Liver (tissue), 9 donors: Measurements from ENCODE around the gene SLC51B. TPM values are rescaled to one million over a fixed set of nuclear protein-coding genes. Genes with fewer than 3 reads are reported as not detected.

ENCODE experiments used
- DNase-seq: peaks from one replicate; pipeline ENCODE4 v3.0.0-alpha.2; 2017; ENCODE audit warnings: low spot score
- H3K27ac ChIP-seq, 2 donors: one replicate each; pipeline ENCODE4 v1.7.0; 2013; ENCODE audit warnings: inconsistent platforms in 2 of 2, low read length in 2 of 2, control low read depth in 1 of 2, low read depth in 1 of 2, mild to moderate bottlenecking in 1 of 2
- H3K27me3 ChIP-seq, 4 donors: one replicate each; pipeline versions ENCODE4 v1.6.1 to v1.7.0; 2013; ENCODE audit warnings: low read length in 3 of 4, inconsistent platforms in 1 of 4, mild to moderate bottlenecking in 1 of 4, moderate library complexity in 1 of 4; ENCODE audit not compliant: control insufficient read depth in 4 of 4, insufficient read depth in 4 of 4
- H3K36me3 ChIP-seq, 4 donors: one replicate each; pipeline versions ENCODE4 v1.6.1 to v1.7.0; 2013; ENCODE audit warnings: low read length in 3 of 4, mild to moderate bottlenecking in 3 of 4, low read depth in 1 of 4, moderate library complexity in 1 of 4; ENCODE audit not compliant: control insufficient read depth in 4 of 4, insufficient read depth in 3 of 4
- H3K4me1 ChIP-seq, 4 donors: one replicate each; pipeline versions ENCODE4 v1.6.1 to v1.7.0; 2013; ENCODE audit warnings: low read length in 3 of 4, mild to moderate bottlenecking in 3 of 4, moderate library complexity in 1 of 4; ENCODE audit not compliant: control insufficient read depth in 4 of 4, insufficient read depth in 4 of 4
- H3K4me3 ChIP-seq, 3 donors: one replicate each; pipeline versions ENCODE4 v1.6.1 to v1.7.0; 2013; ENCODE audit warnings: low read length in 3 of 3, control low read depth in 1 of 3, low read depth in 1 of 3, mild to moderate bottlenecking in 1 of 3
- H3K9ac ChIP-seq, 2 donors: one replicate each; pipeline ENCODE4 v1.7.0; 2013; ENCODE audit warnings: low read length in 2 of 2, mild to moderate bottlenecking in 2 of 2, moderate library complexity in 2 of 2, control low read depth in 1 of 2, low read depth in 1 of 2
- H3K9me3 ChIP-seq, 4 donors: one replicate each; pipeline versions ENCODE4 v1.6.1 to v1.7.0; 2013; ENCODE audit warnings: low read length in 3 of 4; ENCODE audit not compliant: control insufficient read depth in 4 of 4
- ATF3 ChIP-seq: IDR thresholded peaks from 2 replicates; pipeline ENCODE4 v1.6.1; 2016; ENCODE audit warnings: antibody characterized with exemption
- CTCF ChIP-seq: fragments of 150-350 bp; IDR thresholded peaks from 2 replicates; pipeline ENCODE4 v1.5.1; 2017; ENCODE audit warnings: improper control_type of control experiment, low read depth, low read length; ENCODE audit not compliant: missing input control
- EGR1 ChIP-seq, 2 donors: IDR thresholded peaks; 2 replicates each; pipeline ENCODE4 v1.6.1; 2016 to 2018; ENCODE audit warnings: antibody characterized with exemption in 2 of 2, low read depth in 2 of 2
- FOXA1 ChIP-seq: IDR thresholded peaks from 2 replicates; pipeline ENCODE4 v1.6.1; 2016; ENCODE audit warnings: antibody characterized with exemption
- FOXA2 ChIP-seq: IDR thresholded peaks from 2 replicates; pipeline ENCODE4 v1.6.1; 2016; ENCODE audit warnings: antibody characterized with exemption
- GABPA ChIP-seq, 2 donors: IDR thresholded peaks in 1 of 2; conservative IDR thresholded peaks in 1 of 2; 2 replicates each; pipeline ENCODE4 v1.6.1; 2016; ENCODE audit warnings: antibody characterized with exemption in 2 of 2, mild to moderate bottlenecking in 1 of 2, moderate library complexity in 1 of 2
- HNF4A ChIP-seq, 2 donors: conservative IDR thresholded peaks; 2 replicates each; pipeline ENCODE4 v1.6.1; 2016; ENCODE audit warnings: antibody characterized with exemption in 2 of 2, mild to moderate bottlenecking in 2 of 2
- HNF4G ChIP-seq: IDR thresholded peaks from 2 replicates; pipeline ENCODE4 v1.6.1; 2016; ENCODE audit warnings: antibody characterized with exemption
- JUND ChIP-seq, 2 donors: IDR thresholded peaks; 2 replicates each; pipeline ENCODE4 v1.6.1; 2016; ENCODE audit warnings: antibody characterized with exemption in 2 of 2
- MAX ChIP-seq: IDR thresholded peaks from 2 replicates; pipeline ENCODE4 v1.6.1; 2016; ENCODE audit warnings: antibody characterized with exemption
- NR2F2 ChIP-seq: IDR thresholded peaks from 2 replicates; pipeline ENCODE4 v1.6.1; 2016; ENCODE audit warnings: antibody characterized with exemption
- RAD21 ChIP-seq, 2 donors: IDR thresholded peaks; 2 replicates each; pipeline ENCODE4 v1.6.1; 2016; ENCODE audit warnings: antibody characterized with exemption in 2 of 2, mild to moderate bottlenecking in 2 of 2
- REST ChIP-seq: IDR thresholded peaks from 2 replicates; pipeline ENCODE4 v1.6.1; 2016; ENCODE audit warnings: antibody characterized with exemption, mild to moderate bottlenecking
- RXRA ChIP-seq, 2 donors: IDR thresholded peaks; 2 replicates each; pipeline ENCODE4 v1.6.1; 2017 to 2018; ENCODE audit warnings: antibody characterized with exemption in 2 of 2, mild to moderate bottlenecking in 1 of 2
- SP1 ChIP-seq: IDR thresholded peaks from 2 replicates; pipeline ENCODE4 v1.6.1; 2018; ENCODE audit warnings: antibody characterized with exemption, mild to moderate bottlenecking
- TAF1 ChIP-seq: conservative IDR thresholded peaks from 2 replicates; pipeline ENCODE4 v1.6.1; 2016; ENCODE audit warnings: antibody characterized with exemption, mild to moderate bottlenecking
- YY1 ChIP-seq: IDR thresholded peaks from 2 replicates; pipeline ENCODE4 v1.6.1; 2016; ENCODE audit warnings: antibody characterized with exemption, mild to moderate bottlenecking
- ZBTB33 ChIP-seq: IDR thresholded peaks from 2 replicates; pipeline ENCODE4 v1.6.1; 2016; ENCODE audit warnings: antibody characterized with exemption
- WGBS: extraction: QIAGEN DNeasy Blood & Tissue Kit; methylation state at CpG from one replicate; pipeline ENCODE4 v1.1.7; 2013; 5-methylcytosine and 5-hydroxymethylcytosine counted together
- polyA plus RNA-seq, 2 donors: library from polyadenylated mRNA; stranded (reverse) in 1 of 2; unstranded in 1 of 2; fragments of 200-250 nt in 1 of 2; fragments of >200 nt in 1 of 2; fragmentation: Nextera tagmentation in 1 of 2; extraction: Ambion mirVana in 1 of 2; gene quantifications; one replicate each; pipeline versions ENCODE4 v1.2.1 to v1.2.3, GENCODE V29; 2013 to 2015
- total RNA-seq, 2 donors: library from RNA; depleted of rRNA; stranded (reverse); fragments of >200 nt; gene quantifications; one replicate each; pipeline ENCODE4 v1.2.3, GENCODE V29; 2014
- donor health status: healthy.
- donor health status: healthy.
- donor health status: healthy.
- donor health status: healthy.
- donor health status: healthy.

The SLC51B gene
- total and polyA plus RNA-seq, 4 donors = 0.25 to 2.1 (median 1.1) TPM

GRCh38 chr15:65088643-65089021 lies 43.4 kb downstream of the SLC51B start (continued):
- TF ChIP-seq NR2F2 = no peak
- peak; percentile 89 to 90 for TF ChIP-seq RXRA (IDR thresholded peaks at IDR 0.05)
- TF ChIP-seq JUND (IDR thresholded peaks at IDR 0.05) = peak; percentile 33 to 38

GRCh38 chr15:65089206-65089824 lies 44.1 kb downstream of the SLC51B start:
- peak; percentile 46 for DNase-seq
- Histone ChIP-seq H3K36me3 (no peaks in the 10 kb centered on the region), H3K9ac (peak overlapping the region in 1 of 2 donors; percentile 59), H3K4me3 (no peak overlapping the region), H3K27me3 (no peaks in the 10 kb centered on the region), H3K4me1 (peaks cover 14 to 38% (median 27%) of the 10 kb centered on the region in 4 donors), H3K27ac (peak overlapping the region; percentile 91 to 95), H3K9me3 (no peaks in the 10 kb centered on the region)
- TF ChIP-seq YY1 (no peak), RXRA (IDR thresholded peaks at IDR 0.05) (peak; percentile 83 to 84), FOXA2 (peak; percentile 9), GABPA (IDR thresholded peaks at IDR 0.05 in 1 of 2, conservative IDR thresholded peaks at IDR 0.05 in 1 of 2) (no peak), HNF4G (peak; percentile 32), HNF4A (conservative IDR thresholded peaks at IDR 0.05) (peak; percentile 77), JUND (IDR thresholded peaks at IDR 0.05) (peak in 1 of 2 donors; percentile 62), CTCF (no peak), TAF1 (no peak), RAD21 (IDR thresholded peaks at IDR 0.05) (peak in 1 of 2 donors; percentile 23), FOXA1 (no peak), NR2F2 (peak; percentile 92), REST (no peak), EGR1 (IDR thresholded peaks at IDR 0.05; ENCODE audit: low read depth in 2 of 2) (no peak), ZBTB33 (no peak), SP1 (peak; percentile 65), MAX (no peak), ATF3 (peak; percentile 70)
- 41% methylated on average over 5 of the region's 5 CpGs for WGBS
